ENCODE measurements around the gene SELENON.

The SELENON gene

DNA sequence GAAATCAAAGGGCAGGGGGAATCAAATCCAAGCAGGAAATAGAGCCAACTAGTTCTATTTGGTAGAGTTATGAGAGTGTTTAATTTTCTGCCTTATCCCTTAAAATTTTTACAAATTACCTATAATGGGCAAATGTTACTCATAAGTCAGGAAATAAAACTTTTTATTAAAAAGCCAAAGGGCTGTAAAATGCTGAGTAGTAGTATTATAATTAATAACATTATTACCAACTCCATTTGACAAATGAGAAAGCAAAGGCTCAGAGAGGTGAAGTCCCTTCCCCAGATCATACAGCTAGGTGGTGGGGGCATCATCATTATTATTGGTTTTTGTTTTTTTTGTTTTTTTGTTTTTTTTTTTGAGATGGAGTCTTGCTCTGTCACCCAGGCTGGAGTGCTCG, 3.4 kb downstream of the SELENON start:
- H3K4me3 ChIP-seq (replicated peaks; ENCODE audit: insufficient read depth, low read length) = no peak overlapping the region
- TF ChIP-seq SPI1 (IDR thresholded peaks at IDR 0.05; ENCODE audit: borderline replicate concordance, low read depth) (no peak), POLR2AphosphoS5 (IDR thresholded peaks at IDR 0.05; ENCODE audit: low read depth) (no peak), GABPA (IDR thresholded peaks at IDR 0.05; ENCODE audit: low read depth) (no peak)
- no peak for DNase-seq (ENCODE audit: low read depth in 1 of 2, low spot score in 1 of 2)
- no peaks in the 10 kb centered on the region for H3K27me3 ChIP-seq (ENCODE audit: insufficient read depth, poor library complexity, severe bottlenecking)
- H3K27ac ChIP-seq (replicated peaks) = no peak overlapping the region

DNA sequence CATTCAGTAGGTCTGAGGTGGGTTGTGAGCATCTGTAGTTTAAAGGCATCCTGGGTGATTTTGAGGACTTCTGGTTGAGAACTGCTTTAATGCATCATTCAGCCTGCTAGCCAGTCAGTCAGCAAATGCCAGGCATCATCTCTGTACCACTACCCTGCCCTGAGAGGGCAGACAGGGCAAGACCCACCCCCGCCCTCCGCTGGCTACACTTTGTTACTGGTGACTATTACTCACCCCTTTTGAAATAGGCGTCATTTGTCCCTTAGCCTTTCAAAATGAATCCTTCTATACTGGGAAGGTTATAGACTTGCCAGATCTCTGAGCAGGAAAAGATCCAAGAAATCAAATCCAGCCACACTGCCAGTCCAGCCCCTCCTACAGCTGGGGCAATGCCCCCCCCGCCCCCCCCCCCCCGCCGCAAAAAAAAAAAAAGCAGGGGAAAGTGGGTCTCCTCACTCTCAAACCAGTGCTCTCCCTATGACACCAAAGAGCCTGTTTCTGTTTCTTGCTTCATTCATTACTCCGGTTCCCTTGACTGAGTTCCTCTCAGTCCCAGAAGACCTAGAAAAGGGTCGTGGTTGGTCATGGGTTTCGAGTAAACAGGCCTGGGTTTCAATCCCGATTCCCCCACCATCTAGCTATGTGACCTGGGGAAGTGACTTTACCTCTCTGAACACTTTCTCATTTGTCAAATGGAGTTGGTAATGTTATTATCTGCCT, 4.4 kb downstream of the SELENON start:
- H3K27ac ChIP-seq (replicated peaks) = no peak overlapping the region
- no peaks in the 10 kb centered on the region for H3K27me3 ChIP-seq (ENCODE audit: insufficient read depth, poor library complexity, severe bottlenecking)
- no peak overlapping the region for H3K4me3 ChIP-seq (replicated peaks; ENCODE audit: insufficient read depth, low read length)
- TF ChIP-seq POLR2AphosphoS5 (IDR thresholded peaks at IDR 0.05; ENCODE audit: low read depth) (no peak), GABPA (IDR thresholded peaks at IDR 0.05; ENCODE audit: low read depth) (no peak), SPI1 (IDR thresholded peaks at IDR 0.05; ENCODE audit: borderline replicate concordance, low read depth) (no peak)
- TF ChIP-seq, protein P1, sequence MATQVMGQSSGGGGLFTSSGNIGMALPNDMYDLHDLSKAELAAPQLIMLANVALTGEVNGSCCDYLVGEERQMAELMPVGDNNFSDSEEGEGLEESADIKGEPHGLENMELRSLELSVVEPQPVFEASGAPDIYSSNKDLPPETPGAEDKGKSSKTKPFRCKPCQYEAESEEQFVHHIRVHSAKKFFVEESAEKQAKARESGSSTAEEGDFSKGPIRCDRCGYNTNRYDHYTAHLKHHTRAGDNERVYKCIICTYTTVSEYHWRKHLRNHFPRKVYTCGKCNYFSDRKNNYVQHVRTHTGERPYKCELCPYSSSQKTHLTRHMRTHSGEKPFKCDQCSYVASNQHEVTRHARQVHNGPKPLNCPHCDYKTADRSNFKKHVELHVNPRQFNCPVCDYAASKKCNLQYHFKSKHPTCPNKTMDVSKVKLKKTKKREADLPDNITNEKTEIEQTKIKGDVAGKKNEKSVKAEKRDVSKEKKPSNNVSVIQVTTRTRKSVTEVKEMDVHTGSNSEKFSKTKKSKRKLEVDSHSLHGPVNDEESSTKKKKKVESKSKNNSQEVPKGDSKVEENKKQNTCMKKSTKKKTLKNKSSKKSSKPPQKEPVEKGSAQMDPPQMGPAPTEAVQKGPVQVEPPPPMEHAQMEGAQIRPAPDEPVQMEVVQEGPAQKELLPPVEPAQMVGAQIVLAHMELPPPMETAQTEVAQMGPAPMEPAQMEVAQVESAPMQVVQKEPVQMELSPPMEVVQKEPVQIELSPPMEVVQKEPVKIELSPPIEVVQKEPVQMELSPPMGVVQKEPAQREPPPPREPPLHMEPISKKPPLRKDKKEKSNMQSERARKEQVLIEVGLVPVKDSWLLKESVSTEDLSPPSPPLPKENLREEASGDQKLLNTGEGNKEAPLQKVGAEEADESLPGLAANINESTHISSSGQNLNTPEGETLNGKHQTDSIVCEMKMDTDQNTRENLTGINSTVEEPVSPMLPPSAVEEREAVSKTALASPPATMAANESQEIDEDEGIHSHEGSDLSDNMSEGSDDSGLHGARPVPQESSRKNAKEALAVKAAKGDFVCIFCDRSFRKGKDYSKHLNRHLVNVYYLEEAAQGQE (IDR thresholded peaks at IDR 0.05; ENCODE audit: insufficient replicate concordance, low read depth) = no peak
- TF ChIP-seq, protein P2, sequence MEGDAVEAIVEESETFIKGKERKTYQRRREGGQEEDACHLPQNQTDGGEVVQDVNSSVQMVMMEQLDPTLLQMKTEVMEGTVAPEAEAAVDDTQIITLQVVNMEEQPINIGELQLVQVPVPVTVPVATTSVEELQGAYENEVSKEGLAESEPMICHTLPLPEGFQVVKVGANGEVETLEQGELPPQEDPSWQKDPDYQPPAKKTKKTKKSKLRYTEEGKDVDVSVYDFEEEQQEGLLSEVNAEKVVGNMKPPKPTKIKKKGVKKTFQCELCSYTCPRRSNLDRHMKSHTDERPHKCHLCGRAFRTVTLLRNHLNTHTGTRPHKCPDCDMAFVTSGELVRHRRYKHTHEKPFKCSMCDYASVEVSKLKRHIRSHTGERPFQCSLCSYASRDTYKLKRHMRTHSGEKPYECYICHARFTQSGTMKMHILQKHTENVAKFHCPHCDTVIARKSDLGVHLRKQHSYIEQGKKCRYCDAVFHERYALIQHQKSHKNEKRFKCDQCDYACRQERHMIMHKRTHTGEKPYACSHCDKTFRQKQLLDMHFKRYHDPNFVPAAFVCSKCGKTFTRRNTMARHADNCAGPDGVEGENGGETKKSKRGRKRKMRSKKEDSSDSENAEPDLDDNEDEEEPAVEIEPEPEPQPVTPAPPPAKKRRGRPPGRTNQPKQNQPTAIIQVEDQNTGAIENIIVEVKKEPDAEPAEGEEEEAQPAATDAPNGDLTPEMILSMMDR (IDR thresholded peaks at IDR 0.05; ENCODE audit: insufficient read depth, low read length) = no peak
- DNase-seq (ENCODE audit: low read depth in 1 of 2, low spot score in 1 of 2) = no peak

DNA sequence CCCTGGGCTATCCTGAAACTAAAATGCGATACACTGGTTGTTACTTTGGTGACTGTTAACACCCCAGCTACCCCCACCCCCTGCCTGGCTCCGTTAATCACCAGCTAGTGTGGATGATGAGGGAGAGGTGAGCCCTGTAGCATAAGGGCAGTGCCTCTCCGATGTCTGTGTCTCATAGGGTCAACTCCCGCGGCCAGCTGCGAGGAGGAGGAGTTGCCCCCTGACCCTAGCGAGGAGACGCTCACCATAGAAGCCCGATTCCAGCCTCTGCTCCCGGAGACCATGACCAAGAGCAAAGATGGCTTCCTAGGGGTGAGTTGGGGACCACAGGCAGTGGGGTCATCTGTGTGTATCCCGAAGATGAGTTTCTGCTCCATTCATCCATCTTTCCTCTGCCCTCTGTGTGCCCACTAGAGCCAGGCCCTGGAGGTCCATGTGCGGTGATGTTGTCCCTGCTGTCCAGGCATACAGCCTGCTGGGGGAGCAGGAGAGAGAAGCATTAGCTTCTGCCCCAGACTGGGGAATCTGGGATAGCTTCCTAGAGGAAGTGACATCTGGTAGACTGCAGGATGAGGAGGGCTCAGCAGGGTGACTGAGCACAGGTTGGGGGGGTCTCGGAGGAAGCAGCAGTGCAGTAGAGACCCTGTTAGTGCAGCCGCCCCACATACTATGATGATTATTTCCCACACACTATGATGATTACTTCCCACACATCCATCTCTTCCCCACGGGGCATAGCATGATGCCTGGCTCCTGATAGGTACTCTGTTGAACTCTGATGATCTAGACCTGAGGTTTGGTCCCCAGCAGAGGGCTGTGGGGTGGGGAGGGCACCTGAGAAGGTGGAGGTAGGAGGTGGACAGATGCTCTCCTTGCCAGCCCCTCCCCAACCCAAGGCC, 5.2 kb downstream of the SELENON start:
- H3K27me3 ChIP-seq (ENCODE audit: insufficient read depth, poor library complexity, severe bottlenecking) = no peaks in the 10 kb centered on the region
- TF ChIP-seq POLR2AphosphoS5 (IDR thresholded peaks at IDR 0.05; ENCODE audit: low read depth) (no peak), GABPA (IDR thresholded peaks at IDR 0.05; ENCODE audit: low read depth) (no peak), SPI1 (IDR thresholded peaks at IDR 0.05; ENCODE audit: borderline replicate concordance, low read depth) (no peak)
- TF ChIP-seq, protein P2 (IDR thresholded peaks at IDR 0.05; ENCODE audit: insufficient read depth, low read length) = no peak
- TF ChIP-seq, protein P1 (IDR thresholded peaks at IDR 0.05; ENCODE audit: insufficient replicate concordance, low read depth) = no peak
- no peak overlapping the region for H3K4me3 ChIP-seq (replicated peaks; ENCODE audit: insufficient read depth, low read length)
- no peak overlapping the region for H3K27ac ChIP-seq (replicated peaks)
- DNase-seq (ENCODE audit: low read depth in 1 of 2, low spot score in 1 of 2) = no peak

DNA sequence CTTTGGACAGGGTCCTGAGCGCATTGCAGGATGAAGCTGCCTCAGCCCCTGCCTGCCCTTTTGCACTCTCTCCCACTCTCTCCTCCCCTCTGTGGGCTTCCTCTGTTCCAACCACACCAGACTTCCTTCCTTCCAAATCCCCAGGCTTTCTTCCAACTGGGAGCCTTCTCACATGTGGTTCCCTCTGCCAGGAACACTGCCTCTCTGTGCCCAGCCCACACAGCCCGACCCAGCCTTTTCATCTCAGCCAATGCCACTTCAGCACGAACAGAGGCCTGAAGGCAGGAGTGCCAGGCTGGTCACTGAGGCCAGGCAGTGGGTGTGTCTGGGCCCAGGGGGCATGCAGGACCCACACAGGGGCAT, 5.9 kb downstream of the SELENON start:
- TF ChIP-seq SPI1 (IDR thresholded peaks at IDR 0.05; ENCODE audit: borderline replicate concordance, low read depth) = no peak
- TF ChIP-seq, protein P2 (IDR thresholded peaks at IDR 0.05; ENCODE audit: insufficient read depth, low read length) = no peak
- TF ChIP-seq, protein P1 (IDR thresholded peaks at IDR 0.05; ENCODE audit: insufficient replicate concordance, low read depth) = no peak
- no peak for TF ChIP-seq POLR2AphosphoS5 (IDR thresholded peaks at IDR 0.05; ENCODE audit: low read depth)
- no peak for TF ChIP-seq GABPA (IDR thresholded peaks at IDR 0.05; ENCODE audit: low read depth)
- DNase-seq (ENCODE audit: low read depth in 1 of 2, low spot score in 1 of 2) = no peak
- no peak overlapping the region for H3K27ac ChIP-seq (replicated peaks)
- no peaks in the 10 kb centered on the region for H3K27me3 ChIP-seq (ENCODE audit: insufficient read depth, poor library complexity, severe bottlenecking)
- H3K4me3 ChIP-seq (replicated peaks; ENCODE audit: insufficient read depth, low read length) = no peak overlapping the region
